ENCODE measurements around the gene GLI3.

GLI3 gene

GRCh38 chr7:42002654-42003053 is 234.4 kb downstream of the GLI3 start:
- H3K36me3 ChIP-seq (ENCODE audit: control insufficient read depth in 2 of 2, insufficient read depth in 1 of 2, low read length in 2 of 2) = peaks cover 0 to 7% of the 10 kb centered on the region in 2 experiments; a peak in 2 of 3 replicates

DNA sequence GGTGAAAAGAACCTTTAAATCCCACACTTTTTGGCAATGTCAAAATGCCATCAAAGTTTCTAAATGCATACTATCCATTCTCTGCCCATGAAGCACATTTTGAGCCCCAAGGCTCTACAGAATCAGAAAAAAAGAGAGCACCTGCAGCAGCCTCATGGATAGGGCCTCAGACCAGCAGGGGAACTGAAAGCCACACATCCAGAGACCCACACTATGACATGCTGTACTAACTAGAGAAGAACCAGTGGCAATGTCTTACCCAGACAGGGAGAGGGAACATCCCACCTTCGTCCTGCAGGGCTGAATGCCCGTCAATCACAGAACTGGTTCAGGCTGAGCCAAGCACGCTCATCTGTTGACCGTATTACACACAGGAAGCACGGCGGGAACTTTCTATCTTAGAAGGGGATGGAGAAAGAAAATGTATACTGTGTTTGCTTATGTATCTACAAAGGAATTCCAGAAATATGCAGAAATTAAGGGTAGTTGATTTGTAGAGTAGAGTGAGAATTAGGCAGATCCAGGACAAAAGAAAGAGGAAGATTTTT is 237.2 kb downstream of the GLI3 start:
- Histone ChIP-seq H3K4me1 (ENCODE audit: control insufficient read depth, insufficient read depth, low read length) (peaks cover 22% of the 10 kb centered on the region), H3K9me3 (ENCODE audit: control insufficient read depth, insufficient read depth, low read depth, low read length) (no peaks in the 10 kb centered on the region), H3K27ac (ENCODE audit: extremely low read depth, low read depth, low read length) (no peak overlapping the region), H3K36me3 (ENCODE audit: control insufficient read depth in 2 of 2, insufficient read depth in 1 of 2, low read length in 2 of 2) (peaks cover 0 to 7% of the 10 kb centered on the region in 2 experiments; a peak in 2 of 3 replicates), H3K4me3 (ENCODE audit: low read depth, low read length) (no peak overlapping the region)
- TF ChIP-seq ZNF140 (tag by site-specific recombination; IDR thresholded peaks at IDR 0.05) = no peak
- no peak for TF ChIP-seq ZNF157 (tag by site-specific recombination; IDR thresholded peaks at IDR 0.05)
- TF ChIP-seq ZFHX2 (tag by site-specific recombination; conservative IDR thresholded peaks at IDR 0.05) = no peak
- TF ChIP-seq ZNF510 (tag by site-specific recombination; IDR thresholded peaks at IDR 0.05; ENCODE audit: insufficient replicate concordance) = no peak
- TF ChIP-seq ZNF121 (tag by site-specific recombination; IDR thresholded peaks at IDR 0.05) = no peak
- TF ChIP-seq KLF8 (tag by site-specific recombination; IDR thresholded peaks at IDR 0.05) = no peak
- CTCF ChIA-PET = interaction anchor here (1.2 kb wide), 1 partner anchor 20 kb away, joined by 3 read pairs; no protein-coding TSS in a partner anchor
- POLR2A ChIA-PET = no interaction called here

More at GRCh38 chr7:42002654-42003053, 234.4 kb downstream of the GLI3 start:
- POLR2A ChIA-PET = no interaction called here
- Histone ChIP-seq H3K4me3 (ENCODE audit: low read depth, low read length) (no peak overlapping the region), H3K9me3 (ENCODE audit: control insufficient read depth, insufficient read depth, low read depth, low read length) (no peaks in the 10 kb centered on the region), H3K4me1 (ENCODE audit: control insufficient read depth, insufficient read depth, low read length) (peaks cover 8% of the 10 kb centered on the region), H3K27ac (ENCODE audit: extremely low read depth, low read depth, low read length) (no peak overlapping the region)
- CTCF ChIA-PET = no interaction called here
- TF ChIP-seq ZNF530 (tag by site-specific recombination; IDR thresholded peaks at IDR 0.05; ENCODE audit: low read depth) (no peak), OSR2 (tag by site-specific recombination; IDR thresholded peaks at IDR 0.05) (no peak), ZBTB20 (tag by site-specific recombination; IDR thresholded peaks at IDR 0.05) (no peak), KLF1 (tag by site-specific recombination; IDR thresholded peaks at IDR 0.05) (no peak), ZNF19 (tag by site-specific recombination; IDR thresholded peaks at IDR 0.05; ENCODE audit: low read depth) (no peak), ZNF211 (tag by site-specific recombination; IDR thresholded peaks at IDR 0.05; ENCODE audit: low read depth) (no peak), ZNF560 (tag by site-specific recombination; IDR thresholded peaks at IDR 0.05; ENCODE audit: borderline replicate concordance) (no peak), ZEB2 (tag by site-specific recombination; IDR thresholded peaks at IDR 0.05) (no peak), ZBTB44 (tag by site-specific recombination; IDR thresholded peaks at IDR 0.05) (no peak)
- TF ChIP-seq, protein P1, sequence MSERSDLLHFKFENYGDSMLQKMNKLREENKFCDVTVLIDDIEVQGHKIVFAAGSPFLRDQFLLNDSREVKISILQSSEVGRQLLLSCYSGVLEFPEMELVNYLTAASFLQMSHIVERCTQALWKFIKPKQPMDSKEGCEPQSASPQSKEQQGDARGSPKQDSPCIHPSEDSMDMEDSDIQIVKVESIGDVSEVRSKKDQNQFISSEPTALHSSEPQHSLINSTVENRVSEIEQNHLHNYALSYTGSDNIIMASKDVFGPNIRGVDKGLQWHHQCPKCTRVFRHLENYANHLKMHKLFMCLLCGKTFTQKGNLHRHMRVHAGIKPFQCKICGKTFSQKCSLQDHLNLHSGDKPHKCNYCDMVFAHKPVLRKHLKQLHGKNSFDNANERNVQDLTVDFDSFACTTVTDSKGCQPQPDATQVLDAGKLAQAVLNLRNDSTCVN (tag by site-specific recombination; optimal IDR thresholded peaks at IDR 0.05) = no peak

GRCh38 chr7:41998041-41998440 is 239.0 kb downstream of the GLI3 start:
- Histone ChIP-seq H3K4me3 (ENCODE audit: low read depth, low read length) (no peak overlapping the region), H3K4me1 (ENCODE audit: control insufficient read depth, insufficient read depth, low read length) (peaks cover 32% of the 10 kb centered on the region), H3K36me3 (ENCODE audit: control insufficient read depth in 2 of 2, insufficient read depth in 1 of 2, low read length in 2 of 2) (peaks cover 0 to 7% of the 10 kb centered on the region in 2 experiments; a peak in 2 of 3 replicates), H3K9me3 (ENCODE audit: control insufficient read depth, insufficient read depth, low read depth, low read length) (no peaks in the 10 kb centered on the region), H3K27ac (ENCODE audit: extremely low read depth, low read depth, low read length) (no peak overlapping the region)
- ChIA-PET POLR2A (no interaction called here), CTCF (interaction anchor here (0.7 to 2.3 kb wide), 4 partner anchors 14 to 21 kb away, joined by 3 to 15 read pairs (median 6); no protein-coding TSS in a partner anchor)
- TF ChIP-seq ZNF24 (tag by site-specific recombination; IDR thresholded peaks at IDR 0.05) = no peak
- no peak for TF ChIP-seq ZFP41 (tag by site-specific recombination; IDR thresholded peaks at IDR 0.05; ENCODE audit: borderline replicate concordance)
- TF ChIP-seq ZNF140 (tag by site-specific recombination; IDR thresholded peaks at IDR 0.05) = no peak
- 0 out of 2 replicates have a peak, but pooled peaks have one; percentile 37 for TF ChIP-seq KLF10 (tag by site-specific recombination; IDR thresholded peaks at IDR 0.05)
- no peak for TF ChIP-seq ZNF174 (tag by site-specific recombination; IDR thresholded peaks at IDR 0.05)
- no peak for TF ChIP-seq ZNF2 (tag by site-specific recombination; IDR thresholded peaks at IDR 0.05)
- TF ChIP-seq FEZF1 (tag by site-specific recombination; IDR thresholded peaks at IDR 0.05) = peak; percentile 65
- TF ChIP-seq EGR2 (tag by site-specific recombination; IDR thresholded peaks at IDR 0.05; ENCODE audit: low read depth) = no peak
- TF ChIP-seq ZNF18 (tag by site-specific recombination; IDR thresholded peaks at IDR 0.05) = peak; percentile 89
- TF ChIP-seq HIC1 (tag by site-specific recombination; IDR thresholded peaks at IDR 0.05) = 0 out of 2 replicates have a peak, but pooled peaks have one; percentile 17
- TF ChIP-seq ZNF366 (tag by site-specific recombination; conservative IDR thresholded peaks at IDR 0.05) = 0 out of 2 replicates have a peak, but pooled peaks have one; percentile 15
- no peak for TF ChIP-seq WT1 (tag by site-specific recombination; IDR thresholded peaks at IDR 0.05)
